ENCODE results near the gene GAA. TPM values are rescaled to one million over a fixed set of nuclear protein-coding genes. Genes with fewer than 3 reads are reported as not detected.

GAA gene
- 22.6 TPM for total RNA-seq

- DNase-seq = peak; percentile 93
Observed at GRCh38 chr17:80101011-80101945, at the start of gene GAA. Gene GAA (plus strand): TSS chr17:80101581. CDS start chr17:80104587, 3,006 bp downstream.

- DNase-seq = no peak
Observed at GRCh38 chr17:80051681-80052080, 49.7 kb upstream of the GAA start.

GRCh38 chr17:80053102-80053501, 48.3 kb upstream of the GAA start:
- no peak for DNase-seq

GRCh38 chr17:80055597-80055996, 45.8 kb upstream of the GAA start:
- DNase-seq = no peak

GRCh38 chr17:80058311-80058955, 42.9 kb upstream of the GAA start:
- no peak for DNase-seq

- no peak for DNase-seq
Observed at GRCh38 chr17:80060644-80061043, 40.7 kb upstream of the GAA start.

GRCh38 chr17:80061421-80061820, 40.0 kb upstream of the GAA start:
- no peak for DNase-seq

- DNase-seq = no peak
Observed at GRCh38 chr17:80063830-80064585, 37.4 kb upstream of the GAA start.

- no peak for DNase-seq
Observed at GRCh38 chr17:80064696-80065095, 36.7 kb upstream of the GAA start.

- DNase-seq = peak; percentile 19
Observed at GRCh38 chr17:80065478-80066170, 35.8 kb upstream of the GAA start.

GRCh38 chr17:80067393-80067986, 33.9 kb upstream of the GAA start:
- DNase-seq = no peak

GRCh38 chr17:80068301-80069222, 32.8 kb upstream of the GAA start:
- DNase-seq = peak; percentile 24

GRCh38 chr17:80070375-80071115, 30.8 kb upstream of the GAA start:
- DNase-seq = no peak

GRCh38 chr17:80071116-80071841, 30.1 kb upstream of the GAA start:
- no peak for DNase-seq

- DNase-seq = no peak
Observed at GRCh38 chr17:80072410-80072809, 29.0 kb upstream of the GAA start.

GRCh38 chr17:80080081-80080480, 21.3 kb upstream of the GAA start:
- no peak for DNase-seq

- DNase-seq = no peak
Observed at GRCh38 chr17:80081596-80081995, 19.8 kb upstream of the GAA start.

GRCh38 chr17:80082403-80083135, 18.8 kb upstream of the GAA start:
- DNase-seq = peak; percentile 90
